NCI-H2196 treated with DMSO at 0.1 percent for 48 hours (cell line): ENCODE measurements around the gene UBXN10.

Source experiments
- DNase-seq: peaks from one replicate; lab custom pipeline; 2025; ENCODE audit not compliant: unreplicated experiment; lab: John Stamatoyannopoulos, UW

Gene UBXN10

GRCh38 chr1:20185834-20186782, at the start of gene UBXN10, which contains the start of gene PLA2G2C:
TSS of gene UBXN10 (plus strand) at chr1:20186096. CDS start at chr1:20190562, 4,466 bp downstream.
TSS of gene PLA2G2C (minus strand) at chr1:20186518. CDS start at chr1:20177363, 9,155 bp downstream.
- no peak for DNase-seq

GRCh38 chr1:20136249-20136648, 49.6 kb upstream of the UBXN10 start:
- DNase-seq: no peak

GRCh38 chr1:20137055-20137454, 48.8 kb upstream of the UBXN10 start:
- DNase-seq: no peak

GRCh38 chr1:20137604-20138003, 48.3 kb upstream of the UBXN10 start:
- DNase-seq: no peak

- DNase-seq: no peak
Measured at GRCh38 chr1:20138346-20138745, 47.5 kb upstream of the UBXN10 start.

- DNase-seq: no peak
Measured at GRCh38 chr1:20138961-20139550, 46.8 kb upstream of the UBXN10 start, which contains the start of gene PLA2G2F. TSS of gene PLA2G2F (plus strand) at chr1:20139323. CDS start at chr1:20139428, 105 bp downstream.

- DNase-seq: no peak
Measured at GRCh38 chr1:20139776-20140612, 45.9 kb upstream of the UBXN10 start.

- DNase-seq: no peak
Measured at GRCh38 chr1:20141001-20141400, 44.9 kb upstream of the UBXN10 start.

GRCh38 chr1:20141466-20141865, 44.4 kb upstream of the UBXN10 start:
- DNase-seq: no peak

- no peak for DNase-seq
Measured at GRCh38 chr1:20142001-20142710, 43.7 kb upstream of the UBXN10 start.

- no peak for DNase-seq
Measured at GRCh38 chr1:20143318-20143717, 42.6 kb upstream of the UBXN10 start.

- DNase-seq: no peak
Measured at GRCh38 chr1:20143734-20144565, 41.9 kb upstream of the UBXN10 start.

- no peak for DNase-seq
Measured at GRCh38 chr1:20147846-20148570, 37.9 kb upstream of the UBXN10 start.

GRCh38 chr1:20148571-20149500, 37.1 kb upstream of the UBXN10 start:
- no peak for DNase-seq

GRCh38 chr1:20149601-20150325, 36.1 kb upstream of the UBXN10 start:
- DNase-seq: no peak

GRCh38 chr1:20150326-20150705, 35.6 kb upstream of the UBXN10 start:
- DNase-seq: no peak

- DNase-seq: no peak
Measured at GRCh38 chr1:20150969-20151368, 34.9 kb upstream of the UBXN10 start.
